Breast epithelium (tissue), 4 donors: ENCODE data around the gene ADRA1B. TPM values are rescaled to one million over a fixed set of nuclear protein-coding genes. Genes with fewer than 3 reads are reported as not detected.

Experiments
- DNase-seq, 2 donors: peaks; one replicate each; pipeline ENCODE4 v3.0.0-alpha.2; 2019; ENCODE audit warnings: low spot score in 2 of 2
- H3K27ac ChIP-seq, 2 donors: fragments of 200-600 bp; sonication (generic) in 1 of 2; one replicate each; pipeline ENCODE4 v1.5.1; 2016 to 2019; ENCODE audit warnings: mild to moderate bottlenecking in 1 of 2
- H3K27me3 ChIP-seq, 2 donors: fragments of 200-600 bp; sonication (generic) in 1 of 2; one replicate each; pipeline versions ENCODE4 v1.5.1 to v1.6.0; 2017 to 2019; ENCODE audit warnings: control low read depth in 1 of 2, mild to moderate bottlenecking in 1 of 2
- H3K36me3 ChIP-seq: fragments of 200-600 bp; one replicate; pipeline ENCODE4 v1.5.1; 2019
- H3K4me1 ChIP-seq, 2 donors: fragments of 200-600 bp; sonication (generic); one replicate each; pipeline ENCODE4 v1.5.1; 2016 to 2019; ENCODE audit warnings: control low read depth in 1 of 2
- H3K4me3 ChIP-seq, 3 donors: fragments of 200-600 bp; sonication (generic); 1 replicate in 2 of 3; 2 replicates in 1 of 3; pipeline ENCODE4 v1.5.1; 2016 to 2019; ENCODE audit warnings: mild to moderate bottlenecking in 3 of 3, moderate library complexity in 2 of 3
- H3K9me3 ChIP-seq, 2 donors: fragments of 200-600 bp; sonication (generic) in 1 of 2; one replicate each; pipeline ENCODE4 v1.5.1; 2016 to 2019; ENCODE audit warnings: control low read depth in 1 of 2
- POLR2A ChIP-seq: fragments of 450-650 bp; IDR thresholded peaks from one replicate; pipeline ENCODE4 v1.6.1; 2016; ENCODE audit warnings: antibody characterized with exemption, mild to moderate bottlenecking, moderate library complexity
- POLR2AphosphoS5 ChIP-seq, 3 donors: sonication (generic); formaldehyde crosslinking; IDR thresholded peaks; one replicate each; pipeline ENCODE4 v1.6.1; 2017; ENCODE audit warnings: antibody characterized with exemption in 3 of 3
- intact Hi-C: fragments of 100-400 bp; cut with DNase I; formaldehyde crosslinking; loops from one replicate; pipeline ENCODE4 v1.15.1; 2023; ENCODE audit warnings: low total_unique reads
- total RNA-seq, 3 donors: library from RNA; depleted of rRNA; stranded (reverse); fragments of >200 nt; gene quantifications; one replicate each; pipeline ENCODE4 v1.1.0, GENCODE V29; 2016
- TF ChIP-seq, protein P1 (sequence below), 3 donors: fragments of 450-650 bp; IDR thresholded peaks; one replicate each; pipeline ENCODE4 v1.5.1; 2016 to 2017; ENCODE audit warnings: antibody characterized with exemption in 3 of 3, mild to moderate bottlenecking in 3 of 3, moderate library complexity in 3 of 3

Gene ADRA1B
- total RNA-seq, 3 donors from 2014 or later: 0.33 to 2.9 (median 0.88) TPM

DNA sequence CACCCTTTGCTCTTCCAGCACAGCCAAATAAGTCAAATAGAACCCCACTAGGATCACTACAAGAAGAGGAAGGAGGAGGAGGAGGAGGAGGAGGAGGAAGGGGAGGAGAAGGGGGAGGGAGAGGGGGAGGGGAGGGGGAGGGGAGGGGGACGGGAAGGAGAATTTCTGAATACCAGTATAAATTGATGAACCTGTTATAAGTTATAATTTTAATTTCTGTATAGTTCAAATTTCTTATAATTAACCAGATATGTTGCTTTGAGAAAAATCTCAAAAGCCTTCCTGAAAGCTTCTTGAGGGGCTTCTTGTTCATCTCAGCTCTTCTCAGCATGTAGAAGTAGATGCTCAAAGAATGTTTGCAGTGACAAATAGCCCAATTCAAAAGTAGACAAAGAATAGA is 15.0 kb upstream of the ADRA1B start:
- H3K4me3 ChIP-seq: no peak overlapping the region
- no peaks in the 10 kb centered on the region for H3K36me3 ChIP-seq
- H3K27me3 ChIP-seq: no peaks in the 10 kb centered on the region
- no peaks in the 10 kb centered on the region for H3K4me1 ChIP-seq
- TF ChIP-seq, protein P1, sequence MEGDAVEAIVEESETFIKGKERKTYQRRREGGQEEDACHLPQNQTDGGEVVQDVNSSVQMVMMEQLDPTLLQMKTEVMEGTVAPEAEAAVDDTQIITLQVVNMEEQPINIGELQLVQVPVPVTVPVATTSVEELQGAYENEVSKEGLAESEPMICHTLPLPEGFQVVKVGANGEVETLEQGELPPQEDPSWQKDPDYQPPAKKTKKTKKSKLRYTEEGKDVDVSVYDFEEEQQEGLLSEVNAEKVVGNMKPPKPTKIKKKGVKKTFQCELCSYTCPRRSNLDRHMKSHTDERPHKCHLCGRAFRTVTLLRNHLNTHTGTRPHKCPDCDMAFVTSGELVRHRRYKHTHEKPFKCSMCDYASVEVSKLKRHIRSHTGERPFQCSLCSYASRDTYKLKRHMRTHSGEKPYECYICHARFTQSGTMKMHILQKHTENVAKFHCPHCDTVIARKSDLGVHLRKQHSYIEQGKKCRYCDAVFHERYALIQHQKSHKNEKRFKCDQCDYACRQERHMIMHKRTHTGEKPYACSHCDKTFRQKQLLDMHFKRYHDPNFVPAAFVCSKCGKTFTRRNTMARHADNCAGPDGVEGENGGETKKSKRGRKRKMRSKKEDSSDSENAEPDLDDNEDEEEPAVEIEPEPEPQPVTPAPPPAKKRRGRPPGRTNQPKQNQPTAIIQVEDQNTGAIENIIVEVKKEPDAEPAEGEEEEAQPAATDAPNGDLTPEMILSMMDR (IDR thresholded peaks at IDR 0.05): no peak
- no peak for TF ChIP-seq POLR2A
- no peak for TF ChIP-seq POLR2AphosphoS5 (IDR thresholded peaks at IDR 0.05)
- H3K27ac ChIP-seq: no peak overlapping the region
- DNase-seq: no peak
- intact Hi-C loops: no loop called here
- H3K9me3 ChIP-seq: no peaks in the 10 kb centered on the region

DNA sequence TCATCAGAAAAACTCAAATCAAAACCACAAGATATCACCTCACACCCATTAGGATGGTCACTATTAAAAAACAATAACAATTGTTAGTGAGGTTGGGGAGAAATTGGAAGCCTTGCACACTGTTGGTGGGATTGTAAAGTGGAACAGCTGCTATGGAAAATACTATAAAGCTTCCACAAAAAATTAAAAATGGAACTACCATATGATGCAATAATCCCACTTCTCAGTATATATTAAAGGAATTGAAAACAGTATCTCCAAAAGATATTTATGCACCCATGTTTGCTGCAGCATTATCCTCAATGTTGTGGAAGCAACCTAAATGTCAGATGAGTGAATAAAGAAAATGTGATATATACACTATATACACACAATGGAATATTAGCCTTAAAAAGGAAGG is 14.5 kb upstream of the ADRA1B start:
- no peaks in the 10 kb centered on the region for H3K4me1 ChIP-seq
- H3K9me3 ChIP-seq: no peaks in the 10 kb centered on the region
- H3K27ac ChIP-seq: no peak overlapping the region
- TF ChIP-seq POLR2AphosphoS5 (IDR thresholded peaks at IDR 0.05): no peak
- no peak for TF ChIP-seq POLR2A
- TF ChIP-seq, protein P1 (IDR thresholded peaks at IDR 0.05): no peak
- intact Hi-C loops: no loop called here
- no peaks in the 10 kb centered on the region for H3K36me3 ChIP-seq
- no peak overlapping the region for H3K4me3 ChIP-seq
- H3K27me3 ChIP-seq: no peaks in the 10 kb centered on the region
- DNase-seq: no peak

DNA sequence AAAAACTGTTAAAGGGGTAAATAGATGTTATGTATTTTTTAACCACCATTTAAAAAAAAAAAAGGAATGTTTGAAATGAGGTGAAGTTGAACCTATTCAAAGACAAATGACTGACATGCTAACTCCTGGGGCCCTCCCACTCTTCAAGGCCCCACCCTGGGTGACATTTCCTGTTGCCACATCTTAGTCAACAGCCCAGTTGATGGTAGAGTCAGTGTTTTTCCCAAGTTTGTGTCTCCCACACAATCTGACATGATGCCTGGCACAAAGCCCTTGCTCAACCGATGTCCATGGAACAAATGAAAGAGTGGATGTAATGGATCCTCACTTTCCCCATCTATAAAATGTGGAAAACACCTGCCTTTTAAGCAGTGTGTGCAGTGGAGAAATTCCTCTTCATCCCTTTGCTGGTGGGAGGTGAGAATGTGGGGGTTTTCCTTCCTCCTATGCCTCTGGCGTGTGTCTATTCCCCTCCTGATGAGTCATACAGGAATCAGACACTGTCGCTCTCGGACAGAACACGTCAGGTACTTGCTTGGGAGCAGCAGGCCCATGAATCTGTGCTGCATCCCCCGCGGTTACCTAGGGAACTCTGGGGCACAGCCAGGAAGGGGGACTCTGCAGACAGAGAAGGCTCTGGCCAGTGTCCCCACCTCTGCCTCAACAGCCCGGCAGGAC is 13.7 kb upstream of the ADRA1B start:
- intact Hi-C loops: no loop called here
- TF ChIP-seq POLR2A: no peak
- Histone ChIP-seq H3K4me3 (no peak overlapping the region), H3K9me3 (no peaks in the 10 kb centered on the region), H3K27me3 (no peaks in the 10 kb centered on the region), H3K27ac (no peak overlapping the region), H3K36me3 (no peaks in the 10 kb centered on the region), H3K4me1 (no peaks in the 10 kb centered on the region)
- DNase-seq: no peak

DNA sequence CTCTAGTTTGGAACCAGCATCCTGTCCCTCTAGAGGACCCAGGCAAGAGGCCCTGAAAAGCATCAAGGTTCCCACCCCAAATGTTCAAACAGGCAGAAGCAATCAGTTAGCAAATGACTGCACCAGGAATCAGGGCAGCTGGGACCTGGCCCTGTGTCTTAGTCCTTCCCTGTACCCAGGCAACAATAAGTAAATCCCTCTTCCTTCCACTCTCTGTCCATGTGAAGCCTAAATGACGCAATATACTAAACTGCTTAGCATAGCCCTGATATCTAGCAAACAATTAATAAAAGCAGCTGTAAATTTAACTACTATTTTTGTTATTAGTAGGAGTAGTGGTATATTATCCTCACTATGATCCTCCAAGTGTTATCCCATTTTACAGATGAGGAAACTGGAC is 13.2 kb upstream of the ADRA1B start:
- no peak for DNase-seq
- Histone ChIP-seq H3K27me3 (no peaks in the 10 kb centered on the region), H3K4me1 (no peaks in the 10 kb centered on the region), H3K9me3 (no peaks in the 10 kb centered on the region), H3K36me3 (no peaks in the 10 kb centered on the region), H3K27ac (no peak overlapping the region), H3K4me3 (no peak overlapping the region)
- TF ChIP-seq, protein P1 (IDR thresholded peaks at IDR 0.05): no peak
- TF ChIP-seq POLR2AphosphoS5 (IDR thresholded peaks at IDR 0.05) (no peak), POLR2A (no peak)
- intact Hi-C loops: no loop called here

DNA sequence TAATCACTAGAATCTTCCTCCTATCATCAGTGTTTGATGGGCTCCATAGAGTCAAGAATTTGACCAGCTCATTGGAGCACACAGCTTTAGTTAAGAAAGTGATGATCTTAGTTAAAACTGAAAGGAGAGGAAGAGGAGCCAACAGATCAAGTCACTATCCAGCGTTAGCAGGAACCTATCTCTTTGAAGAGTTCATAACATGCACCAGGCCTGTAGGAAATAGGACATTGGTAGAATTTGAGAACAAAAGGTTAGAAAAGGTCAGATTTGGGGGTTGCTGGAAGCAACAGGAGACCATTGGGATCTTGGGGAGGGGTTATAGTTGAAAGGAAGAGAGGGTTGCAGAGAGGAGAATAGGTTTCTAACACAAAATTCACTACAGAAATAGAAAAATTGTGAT is 11.4 kb upstream of the ADRA1B start:
- no peaks in the 10 kb centered on the region for H3K27me3 ChIP-seq
- no peaks in the 10 kb centered on the region for H3K9me3 ChIP-seq
- no peak for DNase-seq
- H3K36me3 ChIP-seq: no peaks in the 10 kb centered on the region
- H3K27ac ChIP-seq: no peak overlapping the region
- intact Hi-C loops: loop anchor here (2.0 kb wide), 1 partner anchor 72 kb away; no protein-coding TSS in a partner anchor
- no peak overlapping the region for H3K4me3 ChIP-seq
- TF ChIP-seq POLR2A (no peak), POLR2AphosphoS5 (IDR thresholded peaks at IDR 0.05) (no peak)
- TF ChIP-seq, protein P1 (IDR thresholded peaks at IDR 0.05): no peak
- H3K4me1 ChIP-seq: no peaks in the 10 kb centered on the region
